Esophagus muscularis mucosa (tissue), 4 donors: Measurements from ENCODE around the gene SNED1. TPM values are rescaled to one million over a fixed set of nuclear protein-coding genes. Genes with fewer than 3 reads are reported as not detected.

Source experiments
- DNase-seq: peaks from one replicate; pipeline ENCODE4 v3.0.0-alpha.2; 2017; ENCODE audit errors: extremely low spot score
- H3K27ac ChIP-seq, 4 donors: fragments of 200-600 bp; sonication (generic); replicated peaks in 1 of 4; 1 replicate in 3 of 4; 2 replicates in 1 of 4; pipeline ENCODE4 v1.5.1; 2016 to 2019; ENCODE audit warnings: mild to moderate bottlenecking in 1 of 4
- H3K27me3 ChIP-seq, 4 donors: fragments of 200-600 bp; sonication (generic); one replicate each; pipeline versions ENCODE4 v1.5.1 to v1.6.0; 2016 to 2019
- H3K36me3 ChIP-seq, 4 donors: fragments of 200-600 bp; sonication (generic); one replicate each; pipeline ENCODE4 v1.5.1; 2016 to 2019
- H3K4me1 ChIP-seq, 4 donors: fragments of 200-600 bp; sonication (generic); one replicate each; pipeline ENCODE4 v1.5.1; 2016 to 2019
- H3K4me3 ChIP-seq, 4 donors: fragments of 200-600 bp; sonication (generic); 1 replicate in 2 of 4; 2 replicates in 2 of 4; pipeline ENCODE4 v1.5.1; 2016 to 2019; ENCODE audit warnings: mild to moderate bottlenecking in 4 of 4, moderate library complexity in 1 of 4
- H3K9me3 ChIP-seq, 4 donors: fragments of 200-600 bp; sonication (generic); 1 replicate in 3 of 4; 2 replicates in 1 of 4; pipeline ENCODE4 v1.5.1; 2016 to 2019
- EP300 ChIP-seq: sonication (generic); formaldehyde crosslinking; IDR thresholded peaks from one replicate; pipeline ENCODE4 v1.6.1; 2017; ENCODE audit warnings: antibody characterized with exemption
- POLR2A ChIP-seq: fragments of 450-650 bp; IDR thresholded peaks from one replicate; pipeline ENCODE4 v1.6.1; 2017; ENCODE audit warnings: antibody characterized with exemption, moderate library complexity, mild to moderate bottlenecking, low read depth
- POLR2AphosphoS5 ChIP-seq, 2 donors: sonication (generic); formaldehyde crosslinking; IDR thresholded peaks; one replicate each; pipeline ENCODE4 v1.6.1; 2017; ENCODE audit warnings: antibody characterized with exemption in 2 of 2
- WGBS: methylation state at CpG from one replicate; pipeline ENCODE4 v1.1.5; 2018; 5-methylcytosine and 5-hydroxymethylcytosine counted together
- intact Hi-C: fragments of 100-400 bp; cut with DNase I; formaldehyde crosslinking; loops from one replicate; pipeline ENCODE4 v1.15.1; 2023
- total RNA-seq, 4 donors: library from RNA; depleted of rRNA; stranded (reverse); fragments of >200 nt; gene quantifications; one replicate each; pipeline versions ENCODE4 v1.1.0 to v1.2.1, GENCODE V29; 2016
- TF ChIP-seq, protein P1 (sequence below), 3 experiments: fragments of 200-600 bp in 2 of 3; fragments of 450-650 bp in 1 of 3; sonication (generic) in 2 of 3; IDR thresholded peaks; one replicate each; pipeline ENCODE4 v1.5.1; 2017 to 2019; ENCODE audit warnings: antibody characterized with exemption in 3 of 3, mild to moderate bottlenecking in 2 of 3, moderate library complexity in 1 of 3

SNED1 gene
- total RNA-seq, 4 donors from 2014 or later: 7.3 to 14.1 (median 11.6) TPM

- DNase-seq: no peak
- TF ChIP-seq POLR2A: no peak
- TF ChIP-seq POLR2AphosphoS5 (IDR thresholded peaks at IDR 0.05): no peak
- TF ChIP-seq, protein P1, sequence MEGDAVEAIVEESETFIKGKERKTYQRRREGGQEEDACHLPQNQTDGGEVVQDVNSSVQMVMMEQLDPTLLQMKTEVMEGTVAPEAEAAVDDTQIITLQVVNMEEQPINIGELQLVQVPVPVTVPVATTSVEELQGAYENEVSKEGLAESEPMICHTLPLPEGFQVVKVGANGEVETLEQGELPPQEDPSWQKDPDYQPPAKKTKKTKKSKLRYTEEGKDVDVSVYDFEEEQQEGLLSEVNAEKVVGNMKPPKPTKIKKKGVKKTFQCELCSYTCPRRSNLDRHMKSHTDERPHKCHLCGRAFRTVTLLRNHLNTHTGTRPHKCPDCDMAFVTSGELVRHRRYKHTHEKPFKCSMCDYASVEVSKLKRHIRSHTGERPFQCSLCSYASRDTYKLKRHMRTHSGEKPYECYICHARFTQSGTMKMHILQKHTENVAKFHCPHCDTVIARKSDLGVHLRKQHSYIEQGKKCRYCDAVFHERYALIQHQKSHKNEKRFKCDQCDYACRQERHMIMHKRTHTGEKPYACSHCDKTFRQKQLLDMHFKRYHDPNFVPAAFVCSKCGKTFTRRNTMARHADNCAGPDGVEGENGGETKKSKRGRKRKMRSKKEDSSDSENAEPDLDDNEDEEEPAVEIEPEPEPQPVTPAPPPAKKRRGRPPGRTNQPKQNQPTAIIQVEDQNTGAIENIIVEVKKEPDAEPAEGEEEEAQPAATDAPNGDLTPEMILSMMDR (IDR thresholded peaks at IDR 0.05): no peak
- no peak for TF ChIP-seq EP300
- H3K4me3 ChIP-seq: no peak overlapping the region
- H3K36me3 ChIP-seq: peaks cover 0 to 5% (median 0%) of the 10 kb centered on the region in 4 donors
- H3K4me1 ChIP-seq: no peaks in the 10 kb centered on the region
- intact Hi-C loops: no loop called here
- 89% methylated on average over 14 of the region's 16 CpGs for WGBS
- no peaks in the 10 kb centered on the region for H3K27me3 ChIP-seq
- H3K9me3 ChIP-seq: no peaks in the 10 kb centered on the region
- no peak overlapping the region for H3K27ac ChIP-seq
Measured at GRCh38 chr2:241130316-241130715, 131.9 kb downstream of the SNED1 start.

DNA sequence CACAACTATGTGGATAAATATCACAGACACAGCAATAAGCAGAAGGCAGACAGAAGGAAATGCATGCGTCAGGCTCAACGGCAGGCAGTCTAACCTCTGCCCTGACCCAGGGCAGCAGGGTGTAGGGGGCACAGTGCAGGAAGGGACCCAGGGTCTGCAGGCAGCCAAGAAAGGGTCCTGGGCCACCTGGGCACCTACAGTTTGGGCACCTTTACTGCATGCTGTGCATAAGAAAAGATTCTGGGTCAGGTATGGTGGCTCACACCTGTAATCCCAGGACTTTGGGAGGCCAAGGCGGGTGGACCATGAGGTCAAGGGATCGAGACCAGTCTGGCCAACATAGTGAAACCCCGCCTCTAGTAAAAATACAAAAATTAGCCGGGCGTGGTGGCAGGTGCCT lies 133.1 kb downstream of the SNED1 start:
- 95% methylated on average over 7 of the region's 7 CpGs for WGBS
- no peaks in the 10 kb centered on the region for H3K27me3 ChIP-seq
- no peaks in the 10 kb centered on the region for H3K4me1 ChIP-seq
- no peak for DNase-seq
- H3K27ac ChIP-seq: no peak overlapping the region
- intact Hi-C loops: no loop called here
- H3K36me3 ChIP-seq: peaks cover 0 to 5% (median 0%) of the 10 kb centered on the region in 4 donors
- no peak overlapping the region for H3K4me3 ChIP-seq
- TF ChIP-seq POLR2A (no peak), EP300 (no peak), POLR2AphosphoS5 (IDR thresholded peaks at IDR 0.05) (no peak)
- TF ChIP-seq, protein P1 (IDR thresholded peaks at IDR 0.05): no peak
- no peaks in the 10 kb centered on the region for H3K9me3 ChIP-seq

GRCh38 chr2:241132538-241133435 lies 134.4 kb downstream of the SNED1 start:
- H3K9me3 ChIP-seq: no peaks in the 10 kb centered on the region
- no peak overlapping the region for H3K4me3 ChIP-seq
- no peaks in the 10 kb centered on the region for H3K4me1 ChIP-seq
- no peak for DNase-seq
- no peak overlapping the region for H3K27ac ChIP-seq
- WGBS: 84% methylated on average over 14 of the region's 14 CpGs
- intact Hi-C loops: no loop called here
- peaks cover 0 to 16% (median 5%) of the 10 kb centered on the region in 4 donors for H3K36me3 ChIP-seq
- H3K27me3 ChIP-seq: no peaks in the 10 kb centered on the region
- TF ChIP-seq POLR2A (no peak), EP300 (no peak), POLR2AphosphoS5 (IDR thresholded peaks at IDR 0.05) (no peak)
- TF ChIP-seq, protein P1 (IDR thresholded peaks at IDR 0.05): no peak

- no peak for DNase-seq
- peaks cover 0 to 18% (median 6%) of the 10 kb centered on the region in 4 donors for H3K36me3 ChIP-seq
- H3K27ac ChIP-seq: no peak overlapping the region
- no peaks in the 10 kb centered on the region for H3K27me3 ChIP-seq
- intact Hi-C loops: no loop called here
- no peaks in the 10 kb centered on the region for H3K9me3 ChIP-seq
- TF ChIP-seq, protein P1 (IDR thresholded peaks at IDR 0.05): no peak
- TF ChIP-seq POLR2A: no peak
- no peak for TF ChIP-seq EP300
- no peak for TF ChIP-seq POLR2AphosphoS5 (IDR thresholded peaks at IDR 0.05)
- no peaks in the 10 kb centered on the region for H3K4me1 ChIP-seq
- WGBS: 98% methylated on average over 10 of the region's 10 CpGs
- no peak overlapping the region for H3K4me3 ChIP-seq
Measured at GRCh38 chr2:241133436-241133820, 135.0 kb downstream of the SNED1 start.
